OCI-LY1 (cell line): ENCODE data around the gene EXT2.

Source experiments
- H2AFZ ChIP-seq: fragments of 200-600 bp; sonication (generic), shearing (Covaris generic); 2 replicates; pipeline ENCODE4 v1.6.0; 2014; ENCODE audit warnings: antibody characterized with exemption, mild to moderate bottlenecking, low read length
- H3F3A ChIP-seq: fragments of 200-600 bp; sonication (generic), shearing (Covaris generic); 2 replicates; pipeline ENCODE4 v1.6.0; 2014; ENCODE audit warnings: mild to moderate bottlenecking, antibody characterized with exemption, low read length, moderate library complexity; ENCODE audit not compliant: insufficient read depth
- H3K27ac ChIP-seq: fragments of 200-600 bp; sonication (generic); 2 replicates; pipeline ENCODE4 v1.5.1; 2014; ENCODE audit warnings: low read length, mixed run types, mild to moderate bottlenecking, low read depth; ENCODE audit not compliant: poor library complexity, severe bottlenecking
- H3K27me3 ChIP-seq: fragments of 200-600 bp; sonication (generic); 2 replicates; pipeline ENCODE4 v1.6.0; 2014; ENCODE audit warnings: antibody characterized with exemption, mild to moderate bottlenecking, low read length, moderate library complexity; ENCODE audit not compliant: insufficient read depth
- H3K36me3 ChIP-seq: fragments of 200-600 bp; sonication (generic); 2 replicates; pipeline ENCODE4 v1.6.1; 2014; ENCODE audit warnings: mild to moderate bottlenecking, antibody characterized with exemption, low read length, moderate library complexity, mixed read lengths; ENCODE audit not compliant: insufficient read depth
- H3K4me1 ChIP-seq: fragments of 200-600 bp; sonication (generic); 2 replicates; pipeline ENCODE4 v1.5.1; 2014; ENCODE audit warnings: mild to moderate bottlenecking, low read length, moderate library complexity; ENCODE audit not compliant: insufficient read depth, severe bottlenecking
- H3K4me2 ChIP-seq: fragments of 200-600 bp; sonication (generic), shearing (Covaris generic); 2 replicates; pipeline ENCODE4 v1.6.1; 2014; ENCODE audit warnings: low read length
- H3K4me3 ChIP-seq: fragments of 200-600 bp; sonication (generic); 2 replicates; pipeline ENCODE4 v1.5.1; 2014; ENCODE audit warnings: low read length, low read depth, mild to moderate bottlenecking, mixed read lengths; ENCODE audit not compliant: poor library complexity, severe bottlenecking
- H3K79me2 ChIP-seq: fragments of 200-600 bp; shearing (Covaris generic); 2 replicates; pipeline ENCODE4 v1.6.1; 2016; ENCODE audit warnings: mixed run types, low read length, mixed read lengths; ENCODE audit not compliant: insufficient read depth
- H3K9ac ChIP-seq: fragments of 200-600 bp; sonication (generic), shearing (Covaris generic); 2 replicates; pipeline ENCODE4 v1.6.1; 2014; ENCODE audit warnings: mild to moderate bottlenecking, low read length, mixed read lengths
- H3K9me2 ChIP-seq: fragments of 200-600 bp; sonication (generic), shearing (Covaris generic); 2 replicates; pipeline ENCODE4 v1.6.1; 2014; ENCODE audit warnings: low read depth, mild to moderate bottlenecking, low read length, mixed read lengths
- H3K9me3 ChIP-seq: fragments of 200-600 bp; shearing (Covaris generic); 2 replicates; pipeline ENCODE4 v1.6.1; 2014; ENCODE audit warnings: low read length, mixed read lengths
- H4K20me1 ChIP-seq: fragments of 200-600 bp; sonication (generic), shearing (Covaris generic); 2 replicates; pipeline ENCODE4 v1.6.0; 2016; ENCODE audit warnings: mild to moderate bottlenecking, low read length; ENCODE audit not compliant: insufficient read depth
- CTCF ChIP-seq: fragments of 200-600 bp; sonication (generic), shearing (Covaris generic); IDR thresholded peaks from 2 replicates; pipeline ENCODE4 v1.5.1; 2017; ENCODE audit warnings: mild to moderate bottlenecking, antibody characterized with exemption, low read length, moderate library complexity, mixed read lengths
- EZH2 ChIP-seq: fragments of 200-600 bp; sonication (generic), shearing (Covaris generic); IDR thresholded peaks from 2 replicates; pipeline ENCODE4 v1.8.0; 2017; ENCODE audit warnings: borderline replicate concordance, mixed run types, mild to moderate bottlenecking, antibody characterized with exemption, low read length, moderate library complexity, mixed read lengths

Gene EXT2

GRCh38 chr11:44157019-44157418, 61.5 kb downstream of the EXT2 start:
- Histone ChIP-seq H3K9ac (no peak overlapping the region), H3K27me3 (no peaks in the 10 kb centered on the region), H3F3A (no peaks in the 10 kb centered on the region), H3K4me2 (no peak overlapping the region), H3K79me2 (no peaks in the 10 kb centered on the region), H3K9me3 (no peaks in the 10 kb centered on the region), H3K27ac (no peak overlapping the region), H2AFZ (no peak overlapping the region), H3K4me1 (no peaks in the 10 kb centered on the region), H3K36me3 (no peaks in the 10 kb centered on the region), H3K9me2 (no peaks in the 10 kb centered on the region), H4K20me1 (no peaks in the 10 kb centered on the region), H3K4me3 (no peak overlapping the region)
- TF ChIP-seq CTCF = no peak
- no peak for TF ChIP-seq EZH2

- Histone ChIP-seq H3K4me2 (no peak overlapping the region), H3K27me3 (no peaks in the 10 kb centered on the region), H3K9me3 (no peaks in the 10 kb centered on the region), H2AFZ (no peak overlapping the region), H3K79me2 (no peaks in the 10 kb centered on the region), H3K27ac (no peak overlapping the region), H3K4me3 (no peak overlapping the region), H3F3A (no peaks in the 10 kb centered on the region), H3K9ac (no peak overlapping the region), H3K9me2 (no peaks in the 10 kb centered on the region), H3K4me1 (no peaks in the 10 kb centered on the region), H3K36me3 (no peaks in the 10 kb centered on the region), H4K20me1 (no peaks in the 10 kb centered on the region)
- TF ChIP-seq EZH2 (no peak), CTCF (no peak)
Measured at GRCh38 chr11:44158384-44158783, 62.9 kb downstream of the EXT2 start.

- H3K4me3 ChIP-seq = no peak overlapping the region
- H3K9me3 ChIP-seq = no peaks in the 10 kb centered on the region
- H3K79me2 ChIP-seq = no peaks in the 10 kb centered on the region
- no peaks in the 10 kb centered on the region for H3K4me1 ChIP-seq
- no peak for TF ChIP-seq CTCF
- no peak for TF ChIP-seq EZH2
- H3K4me2 ChIP-seq = no peak overlapping the region
- H3K27ac ChIP-seq = no peak overlapping the region
- no peaks in the 10 kb centered on the region for H3K36me3 ChIP-seq
- no peak overlapping the region for H3K9ac ChIP-seq
- H3K27me3 ChIP-seq = no peaks in the 10 kb centered on the region
- H3K9me2 ChIP-seq = no peaks in the 10 kb centered on the region
- H2AFZ ChIP-seq = no peak overlapping the region
- H3F3A ChIP-seq = no peaks in the 10 kb centered on the region
- H4K20me1 ChIP-seq = no peaks in the 10 kb centered on the region
Measured at GRCh38 chr11:44159848-44160721, 64.6 kb downstream of the EXT2 start.
